ENCODE data around the gene CHDH. TPM values are rescaled to one million over a fixed set of nuclear protein-coding genes. Genes with fewer than 3 reads are reported as not detected.

CHDH gene
- total and polyA plus RNA-seq, 2 donors (not counting 3 experiments of a cell fraction or from before 2014, with no cell fraction given): 0.04 to 0.06 TPM

DNA sequence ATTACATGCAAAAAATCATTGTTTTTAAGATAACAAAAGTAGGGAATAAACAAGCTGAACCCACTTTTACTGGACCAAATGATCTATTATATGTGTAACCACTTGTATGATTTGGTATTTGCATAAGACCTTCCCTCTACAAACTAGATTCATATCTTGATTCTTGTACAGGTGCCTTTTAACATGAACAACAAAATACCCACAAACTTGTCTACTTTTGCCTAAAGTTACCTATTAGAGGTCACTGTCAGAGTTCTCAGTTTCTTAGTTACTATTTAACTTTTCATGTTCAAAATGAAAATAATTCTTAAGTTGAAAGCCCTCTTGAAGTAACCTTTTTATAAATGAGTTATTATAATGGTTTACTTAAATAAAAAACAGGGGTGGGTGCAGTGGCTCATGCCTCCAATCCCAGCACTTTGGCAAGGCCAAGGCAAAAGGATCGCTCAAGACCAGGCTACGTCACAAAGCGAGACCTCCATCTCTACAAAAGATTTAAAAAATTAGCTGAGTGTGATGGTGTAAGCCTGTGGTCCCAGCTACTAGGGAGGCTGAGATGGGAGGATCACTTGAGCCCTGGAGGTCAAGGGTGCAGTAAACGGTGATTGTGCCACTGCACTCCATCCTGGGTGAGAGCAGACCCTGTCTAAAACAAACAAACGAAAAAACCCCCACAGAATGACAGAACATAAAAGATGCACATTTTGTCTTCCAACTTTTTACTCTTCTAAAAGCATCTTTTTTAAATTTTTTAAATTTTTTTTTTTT is 19.7 kb upstream of the CHDH start:
- ChIA-PET POLR2A (no interaction called here), CTCF (no interaction called here)
- no peaks in the 10 kb centered on the region for H3K27me3 ChIP-seq (ENCODE audit: control insufficient read depth in 2 of 2, insufficient read depth in 2 of 2, low read length in 2 of 2)
- DNase-seq (ENCODE audit: low read depth, low spot score) (no peak), FAIRE-seq (no peak)
- no peaks in the 10 kb centered on the region for H4K20me1 ChIP-seq (replicated peaks; ENCODE audit: control insufficient read depth, extremely low read depth, insufficient read depth, low read length)
- no peak overlapping the region for H3K27ac ChIP-seq (ENCODE audit: insufficient read depth, low read depth, low read length)
- no peaks in the 10 kb centered on the region for H3K4me1 ChIP-seq (ENCODE audit: control insufficient read depth, extremely low read depth, insufficient read depth, low read length)
- intact Hi-C loops (cut with micrococcal nuclease) (no loop called here), dilution Hi-C loops (cut with MboI; ENCODE audit: extremely low pct_ligation_motif_present, low sequenced_read_pairs) (no loop called here)
- no peaks in the 10 kb centered on the region for H3K79me2 ChIP-seq (ENCODE audit: control insufficient read depth, insufficient read depth, low read length)
- H3K4me3 ChIP-seq (replicated peaks in 1 of 3; ENCODE audit: insufficient read depth in 1 of 3, low read depth in 1 of 3, low read length in 3 of 3): no peak overlapping the region
- no peak for TF ChIP-seq MYC (IDR thresholded peaks at IDR 0.05; ENCODE audit: low read depth, low read length)
- TF ChIP-seq JUN (IDR thresholded peaks at IDR 0.05; ENCODE audit: borderline replicate concordance, insufficient read depth, insufficient read length, low read depth): no peak
- TF ChIP-seq POLR2A (IDR thresholded peaks at IDR 0.05; ENCODE audit: low read depth, low read length): no peak
- no peak for TF ChIP-seq EZH2 (IDR thresholded peaks at IDR 0.05; ENCODE audit: borderline replicate concordance, low read depth, low read length, severe bottlenecking)
- no peak for TF ChIP-seq GATA2 (IDR thresholded peaks at IDR 0.05; ENCODE audit: insufficient read depth, insufficient read length, low read depth, low read length)
- TF ChIP-seq, protein P1, sequence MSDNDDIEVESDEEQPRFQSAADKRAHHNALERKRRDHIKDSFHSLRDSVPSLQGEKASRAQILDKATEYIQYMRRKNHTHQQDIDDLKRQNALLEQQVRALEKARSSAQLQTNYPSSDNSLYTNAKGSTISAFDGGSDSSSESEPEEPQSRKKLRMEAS (IDR thresholded peaks at IDR 0.05; ENCODE audit: insufficient read depth, insufficient read length): no peak
- no peak for TF ChIP-seq FOS (IDR thresholded peaks at IDR 0.05; ENCODE audit: borderline replicate concordance, insufficient read depth, low read length)
- no peak for TF ChIP-seq POLR2AphosphoS5 (IDR thresholded peaks at IDR 0.05; ENCODE audit: insufficient read depth, low read depth, low read length)
- TF ChIP-seq, protein P2, sequence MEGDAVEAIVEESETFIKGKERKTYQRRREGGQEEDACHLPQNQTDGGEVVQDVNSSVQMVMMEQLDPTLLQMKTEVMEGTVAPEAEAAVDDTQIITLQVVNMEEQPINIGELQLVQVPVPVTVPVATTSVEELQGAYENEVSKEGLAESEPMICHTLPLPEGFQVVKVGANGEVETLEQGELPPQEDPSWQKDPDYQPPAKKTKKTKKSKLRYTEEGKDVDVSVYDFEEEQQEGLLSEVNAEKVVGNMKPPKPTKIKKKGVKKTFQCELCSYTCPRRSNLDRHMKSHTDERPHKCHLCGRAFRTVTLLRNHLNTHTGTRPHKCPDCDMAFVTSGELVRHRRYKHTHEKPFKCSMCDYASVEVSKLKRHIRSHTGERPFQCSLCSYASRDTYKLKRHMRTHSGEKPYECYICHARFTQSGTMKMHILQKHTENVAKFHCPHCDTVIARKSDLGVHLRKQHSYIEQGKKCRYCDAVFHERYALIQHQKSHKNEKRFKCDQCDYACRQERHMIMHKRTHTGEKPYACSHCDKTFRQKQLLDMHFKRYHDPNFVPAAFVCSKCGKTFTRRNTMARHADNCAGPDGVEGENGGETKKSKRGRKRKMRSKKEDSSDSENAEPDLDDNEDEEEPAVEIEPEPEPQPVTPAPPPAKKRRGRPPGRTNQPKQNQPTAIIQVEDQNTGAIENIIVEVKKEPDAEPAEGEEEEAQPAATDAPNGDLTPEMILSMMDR (IDR thresholded peaks at IDR 0.05; ENCODE audit: extremely low read depth in 1 of 2, insufficient read depth in 1 of 2, low read depth in 1 of 2, low read length in 2 of 2): no peak
- H3K9me3 ChIP-seq (replicated peaks; ENCODE audit: control insufficient read depth, insufficient read depth, low read length): no peaks in the 10 kb centered on the region
- no TSS peak for BruUV-seq (replicated peaks)
- H2AFZ ChIP-seq (ENCODE audit: low read depth, low read length): no peak overlapping the region
- no peaks in the 10 kb centered on the region for H3K9me1 ChIP-seq (replicated peaks; ENCODE audit: control insufficient read depth, extremely low read depth, insufficient read depth, low read length)
- no peak overlapping the region for H3K4me2 ChIP-seq (ENCODE audit: insufficient read depth, low read length)
- H3K36me3 ChIP-seq (ENCODE audit: control insufficient read depth in 2 of 2, extremely low read depth in 1 of 2, insufficient read depth in 2 of 2, low read length in 2 of 2): peaks cover 25 to 36% of the 10 kb centered on the region in 2 experiments
- no peak overlapping the region for H3K9ac ChIP-seq (replicated peaks; ENCODE audit: extremely low read depth, insufficient read depth, low read length)
